ENCODE data around the gene SLC29A1.
"Not testable (repeated sequence)": the region's sequence is repeated elsewhere in the genome, so short reads cannot be mapped to it uniquely, and the experiment has no call there.

Gene SLC29A1

DNA sequence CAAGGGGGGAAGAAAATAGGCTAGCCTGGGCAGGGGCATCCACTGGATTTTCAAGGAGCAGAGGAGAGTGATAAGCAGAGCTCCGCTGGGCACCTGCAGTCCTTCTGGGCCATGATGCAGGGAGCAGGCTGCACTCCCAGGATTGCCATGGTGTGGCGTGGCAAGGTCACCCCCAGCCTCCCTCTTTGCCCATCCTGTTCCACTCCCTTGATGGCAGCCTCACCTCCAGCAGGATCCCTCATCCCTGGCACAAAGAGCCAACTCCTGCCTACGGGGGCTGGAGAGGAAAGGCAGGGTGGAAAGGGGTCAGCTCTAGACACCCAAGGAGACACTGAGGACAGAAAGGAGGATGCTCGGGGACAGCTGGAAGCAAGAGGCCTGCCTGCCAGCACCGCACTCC is 29.1 kb upstream of the SLC29A1 start:
- Histone ChIP-seq H3K9me3 (ENCODE audit: severe bottlenecking) (no peaks in the 10 kb centered on the region), H3K36me3 (ENCODE audit: low read depth) (no peaks in the 10 kb centered on the region), H3K4me3 (ENCODE audit: severe bottlenecking) (no peak overlapping the region), H3K27me3 (ENCODE audit: insufficient read depth, poor library complexity, severe bottlenecking) (no peaks in the 10 kb centered on the region), H3K4me1 (ENCODE audit: insufficient read depth, poor library complexity, severe bottlenecking) (no peaks in the 10 kb centered on the region), H3K27ac (ENCODE audit: poor library complexity, severe bottlenecking) (no peak overlapping the region)
- ATAC-seq (ENCODE audit: low read depth) (no peak), DNase-seq (ENCODE audit: low spot score) (no peak)
- TF ChIP-seq, protein P1, sequence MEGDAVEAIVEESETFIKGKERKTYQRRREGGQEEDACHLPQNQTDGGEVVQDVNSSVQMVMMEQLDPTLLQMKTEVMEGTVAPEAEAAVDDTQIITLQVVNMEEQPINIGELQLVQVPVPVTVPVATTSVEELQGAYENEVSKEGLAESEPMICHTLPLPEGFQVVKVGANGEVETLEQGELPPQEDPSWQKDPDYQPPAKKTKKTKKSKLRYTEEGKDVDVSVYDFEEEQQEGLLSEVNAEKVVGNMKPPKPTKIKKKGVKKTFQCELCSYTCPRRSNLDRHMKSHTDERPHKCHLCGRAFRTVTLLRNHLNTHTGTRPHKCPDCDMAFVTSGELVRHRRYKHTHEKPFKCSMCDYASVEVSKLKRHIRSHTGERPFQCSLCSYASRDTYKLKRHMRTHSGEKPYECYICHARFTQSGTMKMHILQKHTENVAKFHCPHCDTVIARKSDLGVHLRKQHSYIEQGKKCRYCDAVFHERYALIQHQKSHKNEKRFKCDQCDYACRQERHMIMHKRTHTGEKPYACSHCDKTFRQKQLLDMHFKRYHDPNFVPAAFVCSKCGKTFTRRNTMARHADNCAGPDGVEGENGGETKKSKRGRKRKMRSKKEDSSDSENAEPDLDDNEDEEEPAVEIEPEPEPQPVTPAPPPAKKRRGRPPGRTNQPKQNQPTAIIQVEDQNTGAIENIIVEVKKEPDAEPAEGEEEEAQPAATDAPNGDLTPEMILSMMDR (IDR thresholded peaks at IDR 0.05; ENCODE audit: poor library complexity, severe bottlenecking): no peak

DNA sequence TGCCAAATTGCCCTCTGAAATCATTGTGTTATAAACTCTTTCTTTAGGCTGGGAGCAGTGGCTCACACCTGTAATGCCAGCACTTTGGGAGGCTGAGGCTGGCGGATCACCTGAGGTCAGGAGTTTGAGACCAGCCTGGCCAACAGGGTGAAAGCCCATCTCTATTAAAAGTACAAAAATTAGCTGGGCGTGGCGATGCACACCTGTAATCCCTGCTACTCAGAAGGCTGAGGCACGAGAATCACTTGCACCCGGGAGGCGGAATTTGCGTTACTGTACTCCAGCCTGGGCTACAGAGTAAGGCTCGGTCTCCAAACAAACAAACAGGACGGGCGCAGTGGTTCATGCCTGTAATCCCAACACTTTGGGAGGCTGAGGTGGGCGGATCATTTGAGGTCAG is 27.0 kb upstream of the SLC29A1 start:
- H3K4me1 ChIP-seq (ENCODE audit: insufficient read depth, poor library complexity, severe bottlenecking); H3K4me3 ChIP-seq (ENCODE audit: severe bottlenecking); H3K9me3 ChIP-seq (ENCODE audit: severe bottlenecking); H3K27ac ChIP-seq (ENCODE audit: poor library complexity, severe bottlenecking); DNase-seq (ENCODE audit: low spot score); H3K36me3 ChIP-seq (ENCODE audit: low read depth); ATAC-seq (ENCODE audit: low read depth); H3K27me3 ChIP-seq (ENCODE audit: insufficient read depth, poor library complexity, severe bottlenecking): not testable (repeated sequence)

DNA sequence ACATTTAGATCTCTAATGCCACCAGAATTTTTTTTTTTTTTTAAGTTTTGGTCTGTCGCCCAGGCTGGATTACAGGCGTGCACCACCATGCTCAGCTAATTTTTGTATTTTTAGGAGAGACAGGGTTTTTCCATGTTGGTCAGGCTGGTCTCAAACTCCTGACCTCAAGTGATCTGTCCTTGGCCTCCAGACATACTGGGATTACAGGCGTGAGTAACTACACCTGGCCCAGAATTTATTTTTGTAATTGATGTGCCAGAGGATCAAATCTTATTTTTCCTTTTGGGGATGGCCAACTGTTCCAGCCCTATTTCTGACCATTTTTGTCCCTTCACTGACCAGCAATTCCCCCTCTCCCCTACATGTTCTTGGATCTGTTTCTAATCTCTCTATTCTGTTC is 24.7 kb upstream of the SLC29A1 start:
- DNase-seq (ENCODE audit: low spot score): no peak
- Histone ChIP-seq H3K4me1 (ENCODE audit: insufficient read depth, poor library complexity, severe bottlenecking) (peaks cover 20% of the 10 kb centered on the region), H3K27ac (ENCODE audit: poor library complexity, severe bottlenecking) (no peak overlapping the region), H3K4me3 (ENCODE audit: severe bottlenecking) (no peak overlapping the region), H3K36me3 (ENCODE audit: low read depth) (no peaks in the 10 kb centered on the region), H3K27me3 (ENCODE audit: insufficient read depth, poor library complexity, severe bottlenecking) (no peaks in the 10 kb centered on the region), H3K9me3 (ENCODE audit: severe bottlenecking) (no peaks in the 10 kb centered on the region)
- no peak for ATAC-seq (ENCODE audit: low read depth)
- TF ChIP-seq, protein P1 (IDR thresholded peaks at IDR 0.05; ENCODE audit: poor library complexity, severe bottlenecking): no peak

DNA sequence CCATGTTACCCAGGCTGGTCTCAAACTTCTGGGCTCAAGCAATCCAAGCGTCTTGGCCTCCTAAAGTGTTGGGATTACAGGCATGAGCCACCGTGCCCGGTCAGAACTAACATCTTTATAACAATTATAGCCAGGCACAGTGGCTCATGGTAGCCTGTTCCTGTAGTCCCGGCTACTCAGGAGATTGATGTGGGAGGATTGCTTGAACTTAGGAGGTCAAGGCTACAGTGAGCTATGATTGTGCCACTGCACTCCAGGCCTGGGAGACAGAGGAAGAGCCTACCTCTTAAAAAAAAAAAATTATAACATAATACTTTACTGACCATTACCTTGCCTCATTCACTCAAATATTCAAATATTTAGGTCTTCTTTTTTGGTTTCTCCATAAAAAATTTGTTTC is 23.5 kb upstream of the SLC29A1 start:
- DNase-seq (ENCODE audit: low spot score) (no peak), ATAC-seq (ENCODE audit: low read depth) (no peak)
- Histone ChIP-seq H3K4me3 (ENCODE audit: severe bottlenecking) (no peak overlapping the region), H3K27me3 (ENCODE audit: insufficient read depth, poor library complexity, severe bottlenecking) (no peaks in the 10 kb centered on the region), H3K27ac (ENCODE audit: poor library complexity, severe bottlenecking) (no peak overlapping the region), H3K9me3 (ENCODE audit: severe bottlenecking) (no peaks in the 10 kb centered on the region), H3K36me3 (ENCODE audit: low read depth) (no peaks in the 10 kb centered on the region), H3K4me1 (ENCODE audit: insufficient read depth, poor library complexity, severe bottlenecking) (peaks cover 20% of the 10 kb centered on the region)
- TF ChIP-seq, protein P1 (IDR thresholded peaks at IDR 0.05; ENCODE audit: poor library complexity, severe bottlenecking): no peak

DNA sequence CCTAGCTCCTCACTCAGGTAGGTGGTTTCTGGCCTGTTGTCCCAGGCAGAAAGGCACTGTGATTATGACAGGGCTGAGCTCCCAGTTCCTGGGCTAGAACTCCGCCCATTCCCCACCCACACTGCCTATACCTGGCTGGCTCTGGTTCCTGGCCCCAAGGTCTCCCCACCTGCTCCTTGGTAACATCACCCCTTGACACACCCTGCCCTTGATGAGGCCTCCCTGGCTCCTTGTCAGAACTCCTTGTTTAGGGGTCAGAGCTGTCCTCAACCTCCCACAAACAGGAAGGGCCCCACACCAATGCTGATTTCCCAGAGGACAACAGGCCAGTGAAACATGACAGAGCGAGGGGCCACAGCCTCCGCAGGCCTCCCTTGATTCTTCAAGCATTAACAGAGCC is 22.2 kb upstream of the SLC29A1 start:
- no peak for DNase-seq (ENCODE audit: low spot score)
- Histone ChIP-seq H3K36me3 (ENCODE audit: low read depth) (no peaks in the 10 kb centered on the region), H3K9me3 (ENCODE audit: severe bottlenecking) (no peaks in the 10 kb centered on the region), H3K27me3 (ENCODE audit: insufficient read depth, poor library complexity, severe bottlenecking) (no peaks in the 10 kb centered on the region), H3K27ac (ENCODE audit: poor library complexity, severe bottlenecking) (peak overlapping the region; percentile 29), H3K4me1 (ENCODE audit: insufficient read depth, poor library complexity, severe bottlenecking) (peaks cover 20% of the 10 kb centered on the region), H3K4me3 (ENCODE audit: severe bottlenecking) (no peak overlapping the region)
- ATAC-seq (ENCODE audit: low read depth): peak; percentile 63; the same call in 2 of the 3 replicates
- TF ChIP-seq, protein P1 (IDR thresholded peaks at IDR 0.05; ENCODE audit: poor library complexity, severe bottlenecking): no peak
